22Rv1 (cell line): ENCODE measurements around the gene SND1.

Experiments used
- H3K27ac ChIP-seq: fragments of 450-650 bp; 2 replicates; pipeline ENCODE4 v1.5.1; 2017
- CTCF ChIP-seq: fragments of 450-650 bp; IDR thresholded peaks from 2 replicates; pipeline ENCODE4 v1.5.1; 2017; ENCODE audit warnings: mild to moderate bottlenecking
- ZFX ChIP-seq: fragments of 450-650 bp; IDR thresholded peaks from 2 replicates; pipeline ENCODE4 v1.6.1; 2017; ENCODE audit warnings: antibody characterized with exemption, borderline replicate concordance

SND1 gene

GRCh38 chr7:128082431-128082830, 430.4 kb downstream of the SND1 start:
- TF ChIP-seq CTCF (no peak), ZFX (no peak)
- no peak overlapping the region for H3K27ac ChIP-seq

- H3K27ac ChIP-seq = no peak overlapping the region
- no peak for TF ChIP-seq CTCF
- no peak for TF ChIP-seq ZFX
Observed at GRCh38 chr7:128084896-128085608, 433.1 kb downstream of the SND1 start.

- TF ChIP-seq ZFX (no peak), CTCF (no peak)
- no peak overlapping the region for H3K27ac ChIP-seq
Observed at GRCh38 chr7:128090492-128090891, 438.5 kb downstream of the SND1 start.

- H3K27ac ChIP-seq = no peak overlapping the region
- TF ChIP-seq CTCF (no peak), ZFX (no peak)
Observed at GRCh38 chr7:128091106-128091505, 439.1 kb downstream of the SND1 start.

GRCh38 chr7:128092221-128092620, 440.2 kb downstream of the SND1 start:
- TF ChIP-seq ZFX = no peak
- TF ChIP-seq CTCF = no peak
- H3K27ac ChIP-seq = no peak overlapping the region

- H3K27ac ChIP-seq = no peak overlapping the region
- TF ChIP-seq CTCF (no peak), ZFX (no peak)
Observed at GRCh38 chr7:128093614-128094570, 441.9 kb downstream of the SND1 start.

- TF ChIP-seq ZFX (no peak), CTCF (no peak)
- no peak overlapping the region for H3K27ac ChIP-seq
Observed at GRCh38 chr7:128094686-128095085, 442.7 kb downstream of the SND1 start.
